ENCODE data around the gene CPEB3.

CPEB3 gene

DNA sequence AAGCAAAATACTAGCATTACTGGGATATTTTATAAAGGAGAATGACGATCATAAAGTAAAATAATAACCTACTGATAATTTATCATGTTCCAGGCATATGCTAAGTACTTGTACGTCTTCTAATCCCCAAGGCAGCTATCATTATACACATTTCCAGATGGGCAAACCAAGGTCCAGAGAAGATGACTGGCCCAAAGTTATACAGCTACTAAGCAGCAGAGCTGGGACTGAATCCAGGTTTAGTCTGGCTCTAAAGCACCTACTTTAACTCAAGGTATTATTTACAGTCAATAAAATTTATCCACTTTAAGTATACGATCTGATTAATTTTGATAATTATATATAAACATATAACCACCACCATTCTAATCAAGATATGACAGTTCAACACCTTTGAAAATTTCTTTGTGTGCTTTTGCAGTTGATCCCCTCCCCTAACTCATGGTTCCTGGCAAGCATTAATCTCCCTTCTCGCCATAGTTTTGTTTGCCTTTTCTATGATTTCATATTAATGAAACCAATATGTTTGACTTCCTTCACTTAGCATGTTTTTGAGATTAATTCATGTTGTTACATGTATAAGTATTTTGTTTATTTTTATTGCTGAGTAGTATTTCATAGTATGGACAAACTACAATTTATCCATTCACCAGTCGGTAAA, 126.7 kb downstream of the CPEB3 start:
- Histone ChIP-seq H2AK5ac (ENCODE audit: low read length, severe bottlenecking) (no peak overlapping the region), H3K18ac (ENCODE audit: low read depth in 1 of 2, low read length in 2 of 2) (no peak overlapping the region), H3K9me3 (ENCODE audit: control insufficient read depth, low read length) (peaks cover 18% of the 10 kb centered on the region), H3K27me3 (ENCODE audit: control insufficient read depth in 1 of 2, insufficient read depth in 1 of 2, low read length in 2 of 2) (no peaks in the 10 kb centered on the region), H2BK120ac (ENCODE audit: low read depth, low read length) (no peak overlapping the region), H2AFZ (ENCODE audit: low read depth, low read length) (no peak overlapping the region), H3K14ac (ENCODE audit: low read length in 2 of 2) (no peak overlapping the region), H3K79me1 (replicated peaks; ENCODE audit: low read length, poor library complexity, severe bottlenecking) (no peaks in the 10 kb centered on the region), H2BK12ac (ENCODE audit: low read length in 2 of 2) (no peak overlapping the region), H3K27ac (ENCODE audit: low read length, poor library complexity, severe bottlenecking) (no peak overlapping the region), H3K4me2 (ENCODE audit: low read length, poor library complexity, severe bottlenecking) (no peak overlapping the region), H4K91ac (ENCODE audit: low read length) (no peak overlapping the region), H4K8ac (ENCODE audit: low read length) (no peak overlapping the region), H3K36me3 (ENCODE audit: control insufficient read depth in 1 of 2, insufficient read depth in 2 of 2, low read depth in 1 of 2, low read length in 2 of 2) (no peaks in the 10 kb centered on the region), H2BK15ac (ENCODE audit: low read depth, poor library complexity, severe bottlenecking) (no peak overlapping the region), H3K9ac (ENCODE audit: low read length) (no peak overlapping the region), H3K4me3 (ENCODE audit: insufficient read depth in 1 of 2, low read depth in 1 of 2, low read length in 2 of 2) (peak overlapping the region in 1 of 2 experiments; percentile 1), H3K4me1 (ENCODE audit: control insufficient read depth, insufficient read depth, low read depth, low read length) (no peaks in the 10 kb centered on the region), H3K4ac (ENCODE audit: low read depth in 1 of 2, low read length in 2 of 2) (no peak overlapping the region), H2BK5ac (ENCODE audit: low read depth, low read length, poor library complexity, severe bottlenecking) (no peak overlapping the region), H3K23ac (ENCODE audit: low read length in 2 of 2) (no peak overlapping the region)
- WGBS = 81% methylated on average over 3 of the region's 5 CpGs
- DNase-seq = no peak

GRCh38 chr10:92162541-92162940, 128.3 kb downstream of the CPEB3 start:
- no peak overlapping the region for H2BK12ac ChIP-seq (ENCODE audit: low read length in 2 of 2)

GRCh38 chr10:92156874-92157773, 133.8 kb downstream of the CPEB3 start:
- Histone ChIP-seq H2BK15ac (ENCODE audit: low read depth, poor library complexity, severe bottlenecking) (no peak overlapping the region), H2AFZ (ENCODE audit: low read depth, low read length) (no peak overlapping the region), H3K36me3 (ENCODE audit: control insufficient read depth in 1 of 2, insufficient read depth in 2 of 2, low read depth in 1 of 2, low read length in 2 of 2) (no peaks in the 10 kb centered on the region), H3K79me1 (replicated peaks; ENCODE audit: low read length, poor library complexity, severe bottlenecking) (no peaks in the 10 kb centered on the region), H3K4me1 (ENCODE audit: control insufficient read depth, insufficient read depth, low read depth, low read length) (no peaks in the 10 kb centered on the region), H4K91ac (ENCODE audit: low read length) (no peak overlapping the region), H2BK5ac (ENCODE audit: low read depth, low read length, poor library complexity, severe bottlenecking) (no peak overlapping the region), H3K27ac (ENCODE audit: low read length, poor library complexity, severe bottlenecking) (no peak overlapping the region), H3K9ac (ENCODE audit: low read length) (no peak overlapping the region), H2BK12ac (ENCODE audit: low read length in 2 of 2) (no peak overlapping the region), H3K4me2 (ENCODE audit: low read length, poor library complexity, severe bottlenecking) (no peak overlapping the region), H3K27me3 (ENCODE audit: control insufficient read depth in 1 of 2, insufficient read depth in 1 of 2, low read length in 2 of 2) (no peaks in the 10 kb centered on the region), H2BK120ac (ENCODE audit: low read depth, low read length) (no peak overlapping the region), H3K4me3 (ENCODE audit: insufficient read depth in 1 of 2, low read depth in 1 of 2, low read length in 2 of 2) (no peak overlapping the region), H3K23ac (ENCODE audit: low read length in 2 of 2) (no peak overlapping the region), H3K4ac (ENCODE audit: low read depth in 1 of 2, low read length in 2 of 2) (no peak overlapping the region), H3K9me3 (ENCODE audit: control insufficient read depth, low read length) (no peaks in the 10 kb centered on the region), H3K14ac (ENCODE audit: low read length in 2 of 2) (no peak overlapping the region), H3K18ac (ENCODE audit: low read depth in 1 of 2, low read length in 2 of 2) (no peak overlapping the region), H2AK5ac (ENCODE audit: low read length, severe bottlenecking) (no peak overlapping the region), H4K8ac (ENCODE audit: low read length) (no peak overlapping the region)
- DNase-seq = peak; percentile 53
- 75% methylated on average over 5 of the region's 8 CpGs for WGBS

More at GRCh38 chr10:92162541-92162940, 128.3 kb downstream of the CPEB3 start:
- Histone ChIP-seq H4K8ac (ENCODE audit: low read length) (no peak overlapping the region), H2AFZ (ENCODE audit: low read depth, low read length) (no peak overlapping the region), H3K18ac (ENCODE audit: low read depth in 1 of 2, low read length in 2 of 2) (no peak overlapping the region), H3K79me1 (replicated peaks; ENCODE audit: low read length, poor library complexity, severe bottlenecking) (no peaks in the 10 kb centered on the region), H3K4me2 (ENCODE audit: low read length, poor library complexity, severe bottlenecking) (no peak overlapping the region), H2BK120ac (ENCODE audit: low read depth, low read length) (no peak overlapping the region), H3K4ac (ENCODE audit: low read depth in 1 of 2, low read length in 2 of 2) (no peak overlapping the region), H3K27me3 (ENCODE audit: control insufficient read depth in 1 of 2, insufficient read depth in 1 of 2, low read length in 2 of 2) (no peaks in the 10 kb centered on the region), H3K9me3 (ENCODE audit: control insufficient read depth, low read length) (peaks cover 18% of the 10 kb centered on the region), H4K91ac (ENCODE audit: low read length) (no peak overlapping the region), H2AK5ac (ENCODE audit: low read length, severe bottlenecking) (no peak overlapping the region), H3K14ac (ENCODE audit: low read length in 2 of 2) (no peak overlapping the region), H2BK5ac (ENCODE audit: low read depth, low read length, poor library complexity, severe bottlenecking) (no peak overlapping the region), H3K9ac (ENCODE audit: low read length) (no peak overlapping the region), H2BK15ac (ENCODE audit: low read depth, poor library complexity, severe bottlenecking) (no peak overlapping the region), H3K23ac (ENCODE audit: low read length in 2 of 2) (no peak overlapping the region), H3K4me1 (ENCODE audit: control insufficient read depth, insufficient read depth, low read depth, low read length) (no peaks in the 10 kb centered on the region), H3K36me3 (ENCODE audit: control insufficient read depth in 1 of 2, insufficient read depth in 2 of 2, low read depth in 1 of 2, low read length in 2 of 2) (no peaks in the 10 kb centered on the region), H3K4me3 (ENCODE audit: insufficient read depth in 1 of 2, low read depth in 1 of 2, low read length in 2 of 2) (no peak overlapping the region), H3K27ac (ENCODE audit: low read length, poor library complexity, severe bottlenecking) (no peak overlapping the region)
- WGBS = 98% methylated on average over 2 of the region's 2 CpGs
- no peak for DNase-seq

DNA sequence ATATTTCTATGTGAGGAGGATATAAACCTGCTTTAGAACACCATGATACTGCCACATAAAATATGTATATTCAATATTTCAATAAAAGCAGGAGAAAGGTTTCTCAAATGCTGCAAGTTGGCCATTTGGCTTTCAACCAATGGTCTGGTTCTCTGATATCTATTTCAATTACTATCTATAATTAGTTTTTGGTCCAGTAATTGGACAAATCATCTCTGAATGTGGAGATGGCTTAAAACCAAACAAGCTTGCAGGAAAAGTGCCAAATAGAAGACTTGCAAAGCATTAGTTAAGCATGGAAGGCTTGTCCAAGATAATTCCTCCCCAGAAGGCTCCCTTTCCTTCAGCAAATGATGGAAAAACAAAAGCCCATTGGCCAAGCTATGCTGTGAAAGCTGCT, 140.1 kb downstream of the CPEB3 start:
- no peak overlapping the region for H2BK15ac ChIP-seq (ENCODE audit: low read depth, poor library complexity, severe bottlenecking)
- no peaks in the 10 kb centered on the region for H3K36me3 ChIP-seq (ENCODE audit: control insufficient read depth in 1 of 2, insufficient read depth in 2 of 2, low read depth in 1 of 2, low read length in 2 of 2)
- H4K91ac ChIP-seq (ENCODE audit: low read length) = no peak overlapping the region
- H3K79me1 ChIP-seq (replicated peaks; ENCODE audit: low read length, poor library complexity, severe bottlenecking) = no peaks in the 10 kb centered on the region
- no peaks in the 10 kb centered on the region for H3K9me3 ChIP-seq (ENCODE audit: control insufficient read depth, low read length)
- DNase-seq = no peak
- no peak overlapping the region for H3K14ac ChIP-seq (ENCODE audit: low read length in 2 of 2)
- H2BK12ac ChIP-seq (ENCODE audit: low read length in 2 of 2) = no peak overlapping the region
- H3K4ac ChIP-seq (ENCODE audit: low read depth in 1 of 2, low read length in 2 of 2) = no peak overlapping the region
- no peak overlapping the region for H3K4me3 ChIP-seq (ENCODE audit: insufficient read depth in 1 of 2, low read depth in 1 of 2, low read length in 2 of 2)
- H3K4me2 ChIP-seq (ENCODE audit: low read length, poor library complexity, severe bottlenecking) = no peak overlapping the region
- H3K27ac ChIP-seq (ENCODE audit: low read length, poor library complexity, severe bottlenecking) = no peak overlapping the region
- H2AFZ ChIP-seq (ENCODE audit: low read depth, low read length) = no peak overlapping the region
- H3K9ac ChIP-seq (ENCODE audit: low read length) = no peak overlapping the region
- H3K23ac ChIP-seq (ENCODE audit: low read length in 2 of 2) = no peak overlapping the region
- no peak overlapping the region for H2BK5ac ChIP-seq (ENCODE audit: low read depth, low read length, poor library complexity, severe bottlenecking)
- no peaks in the 10 kb centered on the region for H3K27me3 ChIP-seq (ENCODE audit: control insufficient read depth in 1 of 2, insufficient read depth in 1 of 2, low read length in 2 of 2)
- H2AK5ac ChIP-seq (ENCODE audit: low read length, severe bottlenecking) = no peak overlapping the region
- no peak overlapping the region for H4K8ac ChIP-seq (ENCODE audit: low read length)
- no peak overlapping the region for H3K18ac ChIP-seq (ENCODE audit: low read depth in 1 of 2, low read length in 2 of 2)
- no peaks in the 10 kb centered on the region for H3K4me1 ChIP-seq (ENCODE audit: control insufficient read depth, insufficient read depth, low read depth, low read length)
- no peak overlapping the region for H2BK120ac ChIP-seq (ENCODE audit: low read depth, low read length)

Data from mesenchymal stem cell (in vitro differentiated cells and primary cell).